Measurements from ENCODE around the gene CUX1.

DNA sequence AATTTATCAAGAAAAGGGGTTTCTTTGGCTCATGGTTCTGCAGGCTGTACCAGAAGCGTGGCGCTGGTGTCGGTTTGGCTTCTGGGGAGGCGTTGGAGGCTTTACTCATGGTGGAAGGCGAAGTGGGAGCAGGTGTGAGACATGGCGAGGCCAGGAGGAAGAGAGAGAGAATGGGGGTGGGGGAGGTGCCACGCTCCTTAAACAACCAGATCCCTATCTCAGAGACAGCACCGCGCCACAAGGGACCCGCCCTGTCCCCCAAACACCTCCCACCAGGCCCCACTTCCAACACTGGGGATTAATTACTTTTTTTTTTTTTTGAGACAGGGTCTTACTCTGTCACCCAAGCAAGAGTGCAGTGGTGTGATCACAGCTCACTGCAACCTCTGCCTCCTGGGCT lies 451.2 kb downstream of the CUX1 start:
- TF ChIP-seq, protein P1, sequence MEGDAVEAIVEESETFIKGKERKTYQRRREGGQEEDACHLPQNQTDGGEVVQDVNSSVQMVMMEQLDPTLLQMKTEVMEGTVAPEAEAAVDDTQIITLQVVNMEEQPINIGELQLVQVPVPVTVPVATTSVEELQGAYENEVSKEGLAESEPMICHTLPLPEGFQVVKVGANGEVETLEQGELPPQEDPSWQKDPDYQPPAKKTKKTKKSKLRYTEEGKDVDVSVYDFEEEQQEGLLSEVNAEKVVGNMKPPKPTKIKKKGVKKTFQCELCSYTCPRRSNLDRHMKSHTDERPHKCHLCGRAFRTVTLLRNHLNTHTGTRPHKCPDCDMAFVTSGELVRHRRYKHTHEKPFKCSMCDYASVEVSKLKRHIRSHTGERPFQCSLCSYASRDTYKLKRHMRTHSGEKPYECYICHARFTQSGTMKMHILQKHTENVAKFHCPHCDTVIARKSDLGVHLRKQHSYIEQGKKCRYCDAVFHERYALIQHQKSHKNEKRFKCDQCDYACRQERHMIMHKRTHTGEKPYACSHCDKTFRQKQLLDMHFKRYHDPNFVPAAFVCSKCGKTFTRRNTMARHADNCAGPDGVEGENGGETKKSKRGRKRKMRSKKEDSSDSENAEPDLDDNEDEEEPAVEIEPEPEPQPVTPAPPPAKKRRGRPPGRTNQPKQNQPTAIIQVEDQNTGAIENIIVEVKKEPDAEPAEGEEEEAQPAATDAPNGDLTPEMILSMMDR (IDR thresholded peaks at IDR 0.05), result no peak
- TF ChIP-seq POLR2A (IDR thresholded peaks at IDR 0.05), result no peak

Measured in uterus (tissue), 2 donors.